HCT116 (cell line): ENCODE data around the gene GAB2. TPM values are rescaled to one million over a fixed set of nuclear protein-coding genes. Genes with fewer than 3 reads are reported as not detected.

Experiments
- ATAC-seq: fragments of 200-7000 bp; cut with Tn5 transposase; 2 replicates; pipeline ENCODE4 v1.9.1; 2020; ENCODE audit warnings: mild to moderate bottlenecking, moderate library complexity
- BruUV-seq: library from RNA; stranded (reverse); fragments of 400-500 nt; replicated peaks from 2 replicates; lab custom pipeline; 2021; lab: Mats Ljungman, UMichigan
- CTCF ChIA-PET: fragments of 300-600 bp; sonication (Branson Sonifier 250); formaldehyde crosslinking; loops from one replicate; lab custom pipeline; 2021; ENCODE audit warnings: antibody characterized with exemption; lab: Charles Lee
- POLR2A ChIA-PET: fragments of 300-600, 350-600 bp; sonication (Branson Sonifier 250); formaldehyde crosslinking; loops from one replicate; lab custom pipeline; 2021; ENCODE audit warnings: antibody characterized with exemption; lab: Charles Lee
- RAD21 ChIA-PET, 2 experiments: fragments of 300-600 bp; sonication (Branson Sonifier 250); formaldehyde crosslinking; loops; one replicate each; lab custom pipeline; 2023; ENCODE audit warnings: low total read pairs in 2 of 2; ENCODE audit not compliant: uncharacterized antibody in 2 of 2, unreplicated experiment in 2 of 2, low non-redundant PET in 1 of 2; lab: Charles Lee
- DNase-seq: peaks from one replicate; pipeline ENCODE4 v3.0.0-alpha.2; 2010; ENCODE audit warnings: low read depth, low spot score
- H2AFZ ChIP-seq: fragments of 200-600 bp; shearing (Covaris generic), sonication (generic); 2 replicates; pipeline ENCODE4 v1.6.1; 2017; ENCODE audit warnings: low read depth, mixed run types, mixed read lengths, antibody characterized with exemption, low read length; ENCODE audit not compliant: poor library complexity, severe bottlenecking
- H3K27ac ChIP-seq: 2 replicates; pipeline ENCODE4 v1.5.1; 2012; ENCODE audit warnings: low read depth, low read length
- H3K27me3 ChIP-seq: fragments of 200-600 bp; sonication (generic); 2 replicates; pipeline ENCODE4 v1.6.1; 2016; ENCODE audit warnings: mixed run types, low read length, mixed read lengths; ENCODE audit not compliant: insufficient read depth
- H3K36me3 ChIP-seq, 2 experiments: fragments of 200-500 bp in 1 of 2; fragments of 200-600 bp in 1 of 2; sonication (Bioruptor generic) in 1 of 2; sonication (generic) in 1 of 2; 2 replicates each; pipeline versions ENCODE4 v1.5.1 to v1.6.1; 2014 to 2016; ENCODE audit warnings: low read length in 2 of 2, inconsistent platforms in 1 of 2, mixed read lengths in 1 of 2, mixed run types in 1 of 2; ENCODE audit not compliant: insufficient read depth in 2 of 2, control insufficient read depth in 1 of 2
- H3K4me1 ChIP-seq, 2 experiments: fragments of 200-600 bp in 1 of 2; sonication (generic) in 1 of 2; 2 replicates each; pipeline versions ENCODE4 v1.5.1 to v1.6.1; 2012 to 2017; ENCODE audit warnings: low read length in 2 of 2, inconsistent platforms in 1 of 2, mild to moderate bottlenecking in 1 of 2, mixed read lengths in 1 of 2, mixed run types in 1 of 2, moderate library complexity in 1 of 2; ENCODE audit not compliant: insufficient read depth in 2 of 2, control insufficient read depth in 1 of 2
- H3K4me2 ChIP-seq: fragments of 200-600 bp; sonication (generic); 2 replicates; pipeline ENCODE4 v1.6.1; 2017; ENCODE audit warnings: mixed run types, low read length, mixed read lengths
- H3K4me3 ChIP-seq, 2 experiments: fragments of 200-600 bp in 1 of 2; sonication (generic) in 1 of 2; replicated peaks in 1 of 2; 2 replicates each; pipeline ENCODE4 v1.5.1; 2011 to 2016; ENCODE audit warnings: low read length in 2 of 2, control low read depth in 1 of 2, low read depth in 1 of 2, mild to moderate bottlenecking in 1 of 2, mixed read lengths in 1 of 2, mixed run types in 1 of 2
- H3K79me2 ChIP-seq: fragments of 200-600 bp; sonication (generic); 2 replicates; pipeline ENCODE4 v1.6.1; 2017; ENCODE audit warnings: mild to moderate bottlenecking, mixed run types, low read length, moderate library complexity, mixed read lengths; ENCODE audit not compliant: insufficient read depth
- H3K9ac ChIP-seq: fragments of 200-600 bp; sonication (generic); 2 replicates; pipeline ENCODE4 v1.6.1; 2016; ENCODE audit warnings: low read length, mixed read lengths
- H3K9me2 ChIP-seq: fragments of 200-600 bp; sonication (generic), shearing (Covaris generic); 2 replicates; pipeline ENCODE4 v1.6.1; 2017; ENCODE audit warnings: mixed run types, mild to moderate bottlenecking, moderate library complexity; ENCODE audit not compliant: insufficient read depth
- H3K9me3 ChIP-seq, 2 experiments: fragments of 200-500 bp in 1 of 2; fragments of 200-600 bp in 1 of 2; sonication (Bioruptor generic) in 1 of 2; sonication (generic) in 1 of 2; 2 replicates each; pipeline ENCODE4 v1.6.1; 2014 to 2017; ENCODE audit warnings: low read length in 2 of 2, mixed read lengths in 2 of 2, inconsistent platforms in 1 of 2, low read depth in 1 of 2, mild to moderate bottlenecking in 1 of 2, mixed run types in 1 of 2, moderate library complexity in 1 of 2; ENCODE audit not compliant: control insufficient read depth in 1 of 2, insufficient read depth in 1 of 2
- H4K20me1 ChIP-seq: fragments of 200-600 bp; sonication (generic), shearing (Covaris generic); 2 replicates; pipeline ENCODE4 v1.6.1; 2017; ENCODE audit warnings: mixed run types, mild to moderate bottlenecking, moderate library complexity; ENCODE audit not compliant: insufficient read depth
- ATF3 ChIP-seq: IDR thresholded peaks from 2 replicates; pipeline ENCODE4 v1.6.1; 2012
- CBX3 ChIP-seq: IDR thresholded peaks from 2 replicates; pipeline ENCODE4 v1.6.1; 2012; ENCODE audit warnings: low read depth
- CEBPB ChIP-seq: IDR thresholded peaks from 2 replicates; pipeline ENCODE4 v1.6.1; 2012; ENCODE audit warnings: low read depth
- EGR1 ChIP-seq: IDR thresholded peaks from 2 replicates; pipeline ENCODE4 v1.6.1; 2012; ENCODE audit warnings: low read depth
- ELF1 ChIP-seq: IDR thresholded peaks from 2 replicates; pipeline ENCODE4 v1.6.1; 2012; ENCODE audit warnings: low read depth, borderline replicate concordance
- FOSL1 ChIP-seq: IDR thresholded peaks from 2 replicates; pipeline ENCODE4 v1.6.1; 2012; ENCODE audit warnings: low read depth
- JUND ChIP-seq: IDR thresholded peaks from 2 replicates; pipeline ENCODE4 v1.6.1; 2012
- MAX ChIP-seq: IDR thresholded peaks from 2 replicates; pipeline ENCODE4 v1.6.1; 2012
- POLR2A ChIP-seq: IDR thresholded peaks from 2 replicates; pipeline ENCODE4 v1.7.0; 2011; ENCODE audit warnings: borderline replicate concordance; ENCODE audit not compliant: insufficient read depth, insufficient read length; ENCODE audit errors: extremely low read depth
- SP1 ChIP-seq: IDR thresholded peaks from 2 replicates; pipeline ENCODE4 v1.6.1; 2012; ENCODE audit warnings: low read depth
- SRF ChIP-seq: IDR thresholded peaks from 2 replicates; pipeline ENCODE4 v1.6.1; 2012; ENCODE audit warnings: low read depth
- ZFX ChIP-seq: fragments of 450-650 bp; IDR thresholded peaks from 2 replicates; pipeline ENCODE4 v1.6.1; 2017
- intact Hi-C: fragments of 100-400 bp; cut with micrococcal nuclease; formaldehyde crosslinking; loops from 2 replicates; pipeline ENCODE4 v1.10.0; 2022
- total RNA-seq: library from RNA; stranded (reverse); gene quantifications from one replicate; pipeline ENCODE4 v1.2.1, GENCODE V29; 2021; ENCODE audit not compliant: unreplicated experiment
- TF ChIP-seq, protein P1 (sequence below): IDR thresholded peaks from 2 replicates; pipeline ENCODE4 v1.6.1; 2012; ENCODE audit warnings: low read depth

The GAB2 gene
- total RNA-seq, 1 experiment from 2014 or later: 1.9 TPM

- BruUV-seq: no TSS peak
- Histone ChIP-seq H3K9me2 (no peaks in the 10 kb centered on the region), H2AFZ (no peak overlapping the region), H3K4me3 (no peak overlapping the region), H4K20me1 (no peaks in the 10 kb centered on the region), H3K9me3 (no peaks in the 10 kb centered on the region), H3K4me2 (no peak overlapping the region), H3K36me3 (no peaks in the 10 kb centered on the region), H3K27me3 (no peaks in the 10 kb centered on the region), H3K9ac (no peak overlapping the region), H3K79me2 (no peaks in the 10 kb centered on the region), H3K4me1 (peaks cover 0 to 3% of the 10 kb centered on the region in 2 experiments; a peak in 1 of 4 replicates), H3K27ac (no peak overlapping the region)
- no peak for TF ChIP-seq CEBPB
- ATAC-seq (no peak), DNase-seq (no peak)
- ChIA-PET POLR2A (no interaction called here), RAD21 (no interaction called here), CTCF (no interaction called here)
- intact Hi-C loops: no loop called here
These were observed 124.1 kb downstream of the GAB2 start for GRCh38 chr11:78293536-78293935.

DNA sequence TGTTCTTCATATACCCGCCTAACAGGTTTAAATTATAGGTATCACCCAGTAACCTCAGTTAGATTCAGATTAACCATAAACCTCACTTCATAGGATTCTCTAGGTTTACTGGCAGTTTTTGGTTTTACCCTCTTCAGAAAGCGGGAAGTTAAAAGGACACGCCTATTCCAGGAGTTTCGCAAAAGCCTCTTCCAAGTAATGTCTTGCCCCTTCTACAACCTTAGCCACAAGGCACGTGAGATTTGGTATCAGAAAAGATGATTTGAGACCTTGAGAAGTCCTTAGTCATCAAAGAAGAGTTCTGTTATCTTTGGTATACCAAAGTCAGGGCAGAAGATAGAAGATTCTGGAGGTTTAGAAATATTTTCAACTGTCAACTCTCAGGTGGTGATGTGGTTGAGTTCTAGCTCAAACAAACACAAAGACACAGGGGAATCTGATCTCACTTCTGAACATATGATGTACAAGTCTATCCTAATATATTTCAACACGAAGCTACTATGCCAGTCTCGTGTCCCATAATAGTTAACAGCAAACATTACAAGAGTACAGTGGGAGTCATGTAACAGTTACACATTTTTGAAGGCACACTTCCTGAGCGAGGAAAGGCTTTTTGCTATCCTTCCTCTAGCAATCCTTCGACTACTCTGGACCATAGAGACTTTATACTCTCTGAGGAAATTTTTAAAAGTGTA is 125.4 kb downstream of the GAB2 start:
- no peak for DNase-seq
- Histone ChIP-seq H3K4me1 (peaks cover 0 to 3% of the 10 kb centered on the region in 2 experiments; a peak in 1 of 4 replicates), H3K27ac (no peak overlapping the region), H4K20me1 (no peaks in the 10 kb centered on the region), H3K4me3 (no peak overlapping the region), H3K9me2 (no peaks in the 10 kb centered on the region), H3K4me2 (no peak overlapping the region), H3K36me3 (no peaks in the 10 kb centered on the region), H3K9ac (no peak overlapping the region), H3K9me3 (no peaks in the 10 kb centered on the region), H3K27me3 (no peaks in the 10 kb centered on the region), H3K79me2 (no peaks in the 10 kb centered on the region), H2AFZ (no peak overlapping the region)
- no TSS peak for BruUV-seq
- ChIA-PET POLR2A (no interaction called here), RAD21 (no interaction called here), CTCF (no interaction called here)
- no peak for ATAC-seq
- no peak for TF ChIP-seq ZFX
- no peak for TF ChIP-seq POLR2A
- no peak for TF ChIP-seq JUND
- TF ChIP-seq ATF3: no peak
- TF ChIP-seq, protein P1, sequence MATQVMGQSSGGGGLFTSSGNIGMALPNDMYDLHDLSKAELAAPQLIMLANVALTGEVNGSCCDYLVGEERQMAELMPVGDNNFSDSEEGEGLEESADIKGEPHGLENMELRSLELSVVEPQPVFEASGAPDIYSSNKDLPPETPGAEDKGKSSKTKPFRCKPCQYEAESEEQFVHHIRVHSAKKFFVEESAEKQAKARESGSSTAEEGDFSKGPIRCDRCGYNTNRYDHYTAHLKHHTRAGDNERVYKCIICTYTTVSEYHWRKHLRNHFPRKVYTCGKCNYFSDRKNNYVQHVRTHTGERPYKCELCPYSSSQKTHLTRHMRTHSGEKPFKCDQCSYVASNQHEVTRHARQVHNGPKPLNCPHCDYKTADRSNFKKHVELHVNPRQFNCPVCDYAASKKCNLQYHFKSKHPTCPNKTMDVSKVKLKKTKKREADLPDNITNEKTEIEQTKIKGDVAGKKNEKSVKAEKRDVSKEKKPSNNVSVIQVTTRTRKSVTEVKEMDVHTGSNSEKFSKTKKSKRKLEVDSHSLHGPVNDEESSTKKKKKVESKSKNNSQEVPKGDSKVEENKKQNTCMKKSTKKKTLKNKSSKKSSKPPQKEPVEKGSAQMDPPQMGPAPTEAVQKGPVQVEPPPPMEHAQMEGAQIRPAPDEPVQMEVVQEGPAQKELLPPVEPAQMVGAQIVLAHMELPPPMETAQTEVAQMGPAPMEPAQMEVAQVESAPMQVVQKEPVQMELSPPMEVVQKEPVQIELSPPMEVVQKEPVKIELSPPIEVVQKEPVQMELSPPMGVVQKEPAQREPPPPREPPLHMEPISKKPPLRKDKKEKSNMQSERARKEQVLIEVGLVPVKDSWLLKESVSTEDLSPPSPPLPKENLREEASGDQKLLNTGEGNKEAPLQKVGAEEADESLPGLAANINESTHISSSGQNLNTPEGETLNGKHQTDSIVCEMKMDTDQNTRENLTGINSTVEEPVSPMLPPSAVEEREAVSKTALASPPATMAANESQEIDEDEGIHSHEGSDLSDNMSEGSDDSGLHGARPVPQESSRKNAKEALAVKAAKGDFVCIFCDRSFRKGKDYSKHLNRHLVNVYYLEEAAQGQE: no peak
- no peak for TF ChIP-seq SRF
- no peak for TF ChIP-seq FOSL1
- TF ChIP-seq ELF1: no peak
- no peak for TF ChIP-seq SP1
- TF ChIP-seq EGR1: no peak
- no peak for TF ChIP-seq MAX
- no peak for TF ChIP-seq CBX3
- intact Hi-C loops: no loop called here
